Measurements from ENCODE around the gene GRIFIN.
A peak's percentile ranks its signal among the peaks of the same experiment; 100 is the strongest.

GRIFIN gene

DNA sequence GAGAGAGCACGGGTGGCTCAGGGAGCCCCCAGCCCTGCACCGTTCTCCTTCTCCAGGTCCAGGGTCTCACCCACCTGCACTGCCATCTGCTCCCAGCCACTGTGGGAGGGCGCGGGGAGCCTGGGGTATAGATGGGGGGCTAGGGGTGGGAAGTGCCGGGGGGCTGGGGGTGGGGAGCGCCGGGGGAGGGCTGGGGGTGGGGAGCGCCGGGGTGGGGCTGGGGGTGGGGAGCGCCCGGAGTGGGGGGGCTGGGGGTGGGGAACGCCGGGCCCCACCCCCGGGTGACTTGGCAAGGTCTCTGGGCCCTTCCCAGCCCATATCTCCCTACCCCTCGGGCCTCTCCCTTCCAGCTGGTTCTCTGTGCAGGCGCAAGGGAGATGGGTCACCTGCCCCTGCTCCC is at the start of gene GRIFIN:
GRIFIN (minus strand) TSS at position 101 of the 400 bp plus-strand sequence; CDS start at position 86, 15 bp downstream.
- Histone ChIP-seq H3K9ac (peak within 1 kb of the TSS in 9 of 11 experiments; percentile 17 to 68 (median 60); a peak in 15 of 22 replicates), H3K27ac (peak within 1 kb of the TSS in 5 of 11 experiments; percentile 30 to 71 (median 55); a peak in 5 of 22 replicates), H3K4me2 (peak within 1 kb of the TSS; percentile 81 to 99 (median 94)), H3K9me3 (replicated peaks in 1 of 11) (no peaks in the 10 kb centered on the region), H4K20me1 (0 out of 22 replicates have a peak, but pooled peaks cover 0 to 3% (median 0%) of the 10 kb centered on the region in 11 experiments), H3K4me3 (peak within 1 kb of the TSS in 1 of 10 experiments; percentile 37; a peak in 2 of 20 replicates), H3K27me3 (no peaks in the 10 kb centered on the region), H3K4me1 (peaks cover 30 to 72% (median 51%) of the 10 kb centered on the region in 10 experiments), H3K36me3 (no peaks in the 10 kb centered on the region)
- no peak for TF ChIP-seq Cebpa-rat (IDR thresholded peaks at IDR 0.05)

GRCh38 chr7:2524808-2525657 is 48.8 kb upstream of the GRIFIN start:
- Histone ChIP-seq H4K20me1 (peaks cover 0 to 95% (median 85%) of the 10 kb centered on the region in 11 experiments; a peak in 19 of 22 replicates), H3K4me3 (peak overlapping the region in 4 of 10 experiments; percentile 4 to 80 (median 75); a peak in 3 of 20 replicates), H3K36me3 (peaks cover 20 to 49% (median 30%) of the 10 kb centered on the region in 11 experiments), H3K4me2 (peak overlapping the region; percentile 85 to 100 (median 96)), H3K27me3 (no peaks in the 10 kb centered on the region), H3K27ac (peak overlapping the region in 7 of 11 experiments; percentile 1 to 80 (median 29); a peak in 11 of 22 replicates), H3K4me1 (peaks cover 85 to 96% (median 94%) of the 10 kb centered on the region in 10 experiments), H3K9me3 (replicated peaks in 1 of 11) (no peaks in the 10 kb centered on the region), H3K9ac (peak overlapping the region in 10 of 11 experiments; percentile 26 to 83 (median 52); a peak in 12 of 22 replicates)
- TF ChIP-seq Cebpa-rat (IDR thresholded peaks at IDR 0.05): no peak

DNA sequence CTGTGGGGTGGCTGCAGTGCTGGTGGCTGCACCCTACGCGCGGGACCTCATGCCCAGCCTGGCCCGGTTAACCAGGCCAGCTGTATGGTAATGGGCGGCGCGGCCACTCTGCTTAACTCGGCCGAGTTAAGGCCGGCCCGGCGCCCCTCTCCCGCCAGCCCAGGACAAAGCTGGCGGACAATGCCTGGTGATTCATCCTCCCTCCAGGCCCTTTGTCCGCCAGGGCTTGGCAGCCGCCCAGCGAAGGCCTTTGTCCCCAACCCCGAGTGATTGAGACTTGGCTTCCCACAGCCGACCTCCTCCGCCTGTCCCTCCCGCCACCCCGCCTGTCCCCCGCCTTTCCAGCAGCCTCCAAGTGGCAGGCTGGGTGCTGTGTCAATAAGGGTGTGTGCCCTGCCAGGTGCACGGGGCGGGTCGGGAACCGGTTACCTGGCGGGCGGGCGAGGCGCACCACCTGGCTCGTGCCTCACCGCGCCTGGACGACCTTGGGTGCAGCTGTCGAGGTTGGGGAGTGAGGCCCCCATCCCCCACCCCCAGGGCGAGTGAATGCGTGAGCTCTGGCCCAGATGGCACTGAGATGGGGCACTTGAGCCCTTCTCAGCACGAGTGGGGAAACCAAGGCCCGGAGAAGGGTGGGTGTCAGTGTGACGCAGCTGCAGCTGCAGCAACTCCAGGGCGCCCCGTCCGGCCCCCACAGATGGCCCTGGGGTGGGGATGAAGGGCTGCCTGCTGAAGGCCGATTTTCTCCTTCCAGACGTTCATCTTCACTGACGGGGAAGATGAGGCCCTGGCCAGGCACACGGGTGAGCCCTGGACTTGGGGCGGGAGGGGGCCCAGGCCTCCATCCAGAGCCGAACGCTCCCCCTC is 48.0 kb upstream of the GRIFIN start:
- H3K27ac ChIP-seq: peak overlapping the region in 8 of 11 experiments; percentile 1 to 84 (median 78); a peak in 11 of 22 replicates
- H3K36me3 ChIP-seq: peaks cover 20 to 49% (median 30%) of the 10 kb centered on the region in 11 experiments
- peaks cover 0 to 94% (median 87%) of the 10 kb centered on the region in 11 experiments; a peak in 19 of 22 replicates for H4K20me1 ChIP-seq
- no peak for TF ChIP-seq Cebpa-rat (IDR thresholded peaks at IDR 0.05)
- peak overlapping the region; percentile 85 to 100 (median 96) for H3K4me2 ChIP-seq
- H3K4me1 ChIP-seq: peaks cover 80 to 89% (median 86%) of the 10 kb centered on the region in 10 experiments
- no peaks in the 10 kb centered on the region for H3K27me3 ChIP-seq
- H3K9ac ChIP-seq: peak overlapping the region in 10 of 11 experiments; percentile 60 to 86 (median 80); a peak in 18 of 22 replicates
- H3K9me3 ChIP-seq (replicated peaks in 1 of 11): no peaks in the 10 kb centered on the region
- peak overlapping the region; percentile 66 to 82 (median 74); a peak in 15 of 20 replicates for H3K4me3 ChIP-seq

GRCh38 chr7:2523461-2523936 is 47.3 kb upstream of the GRIFIN start:
- peaks cover 20 to 46% (median 30%) of the 10 kb centered on the region in 11 experiments for H3K36me3 ChIP-seq
- no peak for TF ChIP-seq Cebpa-rat (IDR thresholded peaks at IDR 0.05)
- H3K9ac ChIP-seq: peak overlapping the region in 10 of 11 experiments; percentile 60 to 86 (median 80); a peak in 19 of 22 replicates
- H4K20me1 ChIP-seq: peaks cover 0 to 88% (median 83%) of the 10 kb centered on the region in 11 experiments; a peak in 19 of 22 replicates
- H3K27ac ChIP-seq: peak overlapping the region in 9 of 11 experiments; percentile 69 to 84 (median 80); a peak in 15 of 22 replicates
- H3K9me3 ChIP-seq (replicated peaks in 1 of 11): no peaks in the 10 kb centered on the region
- H3K4me3 ChIP-seq: peak overlapping the region; percentile 66 to 82 (median 74); a peak in 19 of 20 replicates
- peaks cover 80 to 89% (median 87%) of the 10 kb centered on the region in 10 experiments for H3K4me1 ChIP-seq
- H3K27me3 ChIP-seq: no peaks in the 10 kb centered on the region
- H3K4me2 ChIP-seq: peak overlapping the region; percentile 85 to 100 (median 96)

DNA sequence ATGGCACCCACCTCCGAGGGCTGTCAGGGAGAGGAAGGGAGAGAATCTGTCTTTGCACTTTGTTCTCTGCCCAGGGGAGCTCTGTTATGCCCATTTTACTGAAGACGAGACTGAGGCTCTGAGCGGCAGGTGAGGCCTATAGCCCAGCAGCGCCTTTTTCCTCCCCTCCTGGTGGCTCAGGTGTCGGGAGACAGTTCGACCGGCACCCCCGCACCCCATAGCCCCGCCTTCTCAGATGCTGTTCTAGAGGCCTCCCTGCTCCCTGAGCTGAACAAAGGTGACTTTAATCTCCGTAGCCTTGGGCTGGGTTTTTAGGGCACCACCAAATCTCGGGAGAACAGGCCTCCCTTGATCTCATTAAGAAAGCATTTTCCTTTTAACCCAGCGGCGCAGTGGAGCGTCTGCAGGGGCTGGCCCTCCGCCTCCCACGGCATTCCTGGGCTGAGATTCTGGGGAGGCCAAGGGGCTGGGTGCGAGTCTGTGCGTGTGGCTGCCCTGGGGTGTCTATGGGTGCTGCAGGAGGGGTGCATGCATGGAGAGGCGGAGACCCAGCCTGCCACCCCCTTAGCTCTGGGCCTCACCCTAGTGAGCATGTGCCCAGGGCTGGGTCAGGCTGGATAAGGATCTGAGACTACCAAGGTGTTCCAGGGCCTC is 46.7 kb upstream of the GRIFIN start:
- Histone ChIP-seq H4K20me1 (peaks cover 0 to 82% (median 78%) of the 10 kb centered on the region in 11 experiments; a peak in 19 of 22 replicates), H3K9ac (peak overlapping the region; percentile 20 to 86 (median 78); a peak in 19 of 22 replicates)

GRCh38 chr7:2521952-2522591 is 45.9 kb upstream of the GRIFIN start:
- Histone ChIP-seq H3K36me3 (peaks cover 15 to 35% (median 24%) of the 10 kb centered on the region in 11 experiments), H3K9me3 (replicated peaks in 1 of 11) (no peaks in the 10 kb centered on the region), H3K9ac (peak overlapping the region; percentile 70 to 86 (median 78); a peak in 21 of 22 replicates), H3K4me2 (peak overlapping the region; percentile 85 to 100 (median 96)), H3K27me3 (no peaks in the 10 kb centered on the region), H4K20me1 (peaks cover 0 to 73% (median 71%) of the 10 kb centered on the region in 11 experiments; a peak in 19 of 22 replicates), H3K4me1 (peaks cover 80 to 89% (median 87%) of the 10 kb centered on the region in 10 experiments), H3K4me3 (peak overlapping the region; percentile 66 to 82 (median 74)), H3K27ac (peak overlapping the region in 10 of 11 experiments; percentile 52 to 84 (median 78); a peak in 20 of 22 replicates)
- peak in 8 of 11 experiments; percentile 35 to 88 (median 62); a peak in 11 of 22 replicates for TF ChIP-seq Cebpa-rat (IDR thresholded peaks at IDR 0.05)

More for the DNA sequence above, 46.7 kb upstream of the GRIFIN start:
- Histone ChIP-seq H3K4me3 (peak overlapping the region; percentile 66 to 82 (median 74)), H3K4me2 (peak overlapping the region; percentile 85 to 100 (median 96)), H3K27me3 (no peaks in the 10 kb centered on the region), H3K4me1 (peaks cover 80 to 89% (median 87%) of the 10 kb centered on the region in 10 experiments), H3K36me3 (peaks cover 20 to 44% (median 30%) of the 10 kb centered on the region in 11 experiments), H3K9me3 (replicated peaks in 1 of 11) (no peaks in the 10 kb centered on the region), H3K27ac (peak overlapping the region in 9 of 11 experiments; percentile 69 to 84 (median 80); a peak in 18 of 22 replicates)
- no peak for TF ChIP-seq Cebpa-rat (IDR thresholded peaks at IDR 0.05)

DNA sequence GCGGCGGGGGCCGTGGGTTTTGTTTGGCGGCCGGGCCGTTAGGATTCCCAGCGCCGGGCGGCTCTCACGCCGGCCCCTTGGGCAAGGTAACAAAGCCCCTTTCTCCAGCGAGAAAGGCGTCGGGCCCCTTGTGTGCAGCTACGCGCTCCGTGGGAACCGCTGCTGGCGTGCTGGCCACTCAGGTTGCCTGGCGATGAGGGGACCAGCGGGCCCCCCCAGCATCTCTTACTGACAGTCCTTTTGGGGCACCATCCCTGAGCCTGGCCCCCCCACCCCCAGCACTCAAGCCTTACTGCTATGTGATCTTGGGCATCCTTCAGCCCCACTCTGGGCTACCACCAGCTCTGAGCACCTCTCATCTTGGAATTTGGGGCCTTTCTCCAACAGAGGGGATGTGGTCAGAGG is 45.1 kb upstream of the GRIFIN start:
- TF ChIP-seq Cebpa-rat (IDR thresholded peaks at IDR 0.05): no peak
- H3K4me2 ChIP-seq: peak overlapping the region; percentile 85 to 100 (median 96)
- peaks cover 8 to 28% (median 16%) of the 10 kb centered on the region in 11 experiments for H3K36me3 ChIP-seq
- H3K4me1 ChIP-seq: peaks cover 80 to 89% (median 87%) of the 10 kb centered on the region in 10 experiments
- H3K27me3 ChIP-seq: no peaks in the 10 kb centered on the region
- no peaks in the 10 kb centered on the region for H3K9me3 ChIP-seq (replicated peaks in 1 of 11)
- peaks cover 0 to 66% (median 64%) of the 10 kb centered on the region in 11 experiments; a peak in 19 of 22 replicates for H4K20me1 ChIP-seq
- peak overlapping the region; percentile 70 to 86 (median 78); a peak in 21 of 22 replicates for H3K9ac ChIP-seq
- peak overlapping the region in 10 of 11 experiments; percentile 52 to 84 (median 78); a peak in 20 of 22 replicates for H3K27ac ChIP-seq
- peak overlapping the region; percentile 66 to 82 (median 74) for H3K4me3 ChIP-seq

Measured in BLaER1 treated with 17β-estradiol and CSF1 and Interleukin-3, amounts not matched to agents 10 nM and 100 nM (cell line).